GM12878 (cell line): ENCODE data around the gene KLF15. TPM values are rescaled to one million over a fixed set of nuclear protein-coding genes. Genes with fewer than 3 reads are reported as not detected.

ENCODE experiments used
- ATAC-seq: fragments of 200-7000 bp; cut with Tn5 transposase; 3 replicates; pipeline ENCODE4 v1.9.1; 2020; ENCODE audit warnings: mild to moderate bottlenecking, moderate library complexity
- BruUV-seq: library from RNA; stranded (reverse); fragments of 400-500 nt; replicated peaks from 2 replicates; lab custom pipeline; 2021; lab: Mats Ljungman, UMichigan
- CTCF ChIA-PET: fragments of 300-600 bp; sonication (Branson Sonifier 250); formaldehyde crosslinking; extraction: SDS; loops from one replicate; lab custom pipeline; 2021; ENCODE audit warnings: inconsistent platforms; lab: Yijun Ruan, JAX
- POLR2A ChIA-PET: fragments of 350-600 bp; formaldehyde crosslinking; extraction: SDS; loops from one replicate; lab custom pipeline; 2021; ENCODE audit warnings: inconsistent platforms; lab: Charles Lee
- RAD21 ChIA-PET: fragments of 300-600 bp; sonication (Branson Sonifier 250); formaldehyde crosslinking; loops from one replicate; lab custom pipeline; 2023; ENCODE audit warnings: antibody characterized with exemption; ENCODE audit not compliant: unreplicated experiment; lab: Charles Lee
- SMC1A ChIA-PET: fragments of 300-600 bp; sonication (Branson Sonifier 250); formaldehyde crosslinking; loops from one replicate; lab custom pipeline; 2023; ENCODE audit not compliant: unreplicated experiment, uncharacterized antibody; lab: Charles Lee
- DNase-seq: peaks from one replicate; pipeline ENCODE4 v3.0.0-alpha.2; 2011; ENCODE audit warnings: low read depth, low spot score
- FAIRE-seq: peaks from 3 replicates; lab custom pipeline; 2011; peaks lifted over from hg19 to GRCh38; lab: Jason Lieb, UNC
- H2AFZ ChIP-seq: 2 replicates; pipeline ENCODE4 v1.6.0; 2011; ENCODE audit warnings: low read depth, low read length, control low read depth; ENCODE audit not compliant: control insufficient read depth
- H3K27ac ChIP-seq: 2 replicates; pipeline ENCODE4 v1.5.1; 2011; ENCODE audit warnings: control low read depth; ENCODE audit not compliant: control insufficient read depth, insufficient read depth
- H3K27me3 ChIP-seq, 2 experiments: replicated peaks in 1 of 2; 2 replicates each; pipeline versions ENCODE4 v1.6.0 to v1.6.1; 2011; ENCODE audit warnings: low read length in 1 of 2; ENCODE audit not compliant: control insufficient read depth in 2 of 2, insufficient read depth in 2 of 2
- H3K36me3 ChIP-seq, 2 experiments: 2 replicates each; pipeline ENCODE4 v1.5.1; 2011; ENCODE audit warnings: low read length in 1 of 2; ENCODE audit not compliant: control insufficient read depth in 2 of 2, insufficient read depth in 2 of 2
- H3K4me1 ChIP-seq: 2 replicates; pipeline ENCODE4 v1.6.1; 2011; ENCODE audit warnings: mild to moderate bottlenecking, low read length, moderate library complexity, mixed read lengths; ENCODE audit not compliant: control insufficient read depth, insufficient read depth
- H3K4me2 ChIP-seq: 2 replicates; pipeline ENCODE4 v1.6.0; 2011; ENCODE audit warnings: control low read depth; ENCODE audit not compliant: control insufficient read depth, insufficient read depth
- H3K4me3 ChIP-seq: fragments of 200-600 bp; sonication (generic); 2 replicates; pipeline ENCODE4 v1.5.1; 2016
- H3K79me2 ChIP-seq: 2 replicates; pipeline ENCODE4 v1.6.0; 2011; ENCODE audit warnings: low read length; ENCODE audit not compliant: control insufficient read depth, insufficient read depth
- H3K9ac ChIP-seq: 2 replicates; pipeline ENCODE4 v1.8.0; 2011; ENCODE audit warnings: low read length, control low read depth, mixed read lengths; ENCODE audit not compliant: control insufficient read depth, insufficient read depth
- H3K9me3 ChIP-seq: replicated peaks from 3 replicates; pipeline ENCODE4 v1.5.1; 2011; ENCODE audit warnings: mild to moderate bottlenecking, low read length; ENCODE audit not compliant: control insufficient read depth, insufficient read depth
- H4K20me1 ChIP-seq: 2 replicates; pipeline ENCODE4 v1.6.0; 2011; ENCODE audit not compliant: control insufficient read depth, insufficient read depth
- ASH2L ChIP-seq: fragments of 300-600, 200-600 bp; sonication (generic); IDR thresholded peaks from 2 replicates; pipeline ENCODE4 v1.6.1; 2017; ENCODE audit warnings: low read depth, mild to moderate bottlenecking, borderline replicate concordance
- BACH1 ChIP-seq: fragments of 450-650 bp; IDR thresholded peaks from 2 replicates; pipeline ENCODE4 v1.6.1; 2017; ENCODE audit warnings: mild to moderate bottlenecking, borderline replicate concordance
- NRF1 ChIP-seq: conservative IDR thresholded peaks from 2 replicates; pipeline ENCODE4 v1.6.1; 2011; ENCODE audit warnings: mild to moderate bottlenecking, low read depth, low read length, improper control_type of control experiment
- ZNF217 ChIP-seq: fragments of 450-650 bp; IDR thresholded peaks from 2 replicates; pipeline ENCODE4 v1.6.1; 2017; ENCODE audit warnings: antibody characterized with exemption, mild to moderate bottlenecking
- WGBS: methylation state at CpG from one replicate; pipeline ENCODE4 v1.1.6; 2016; ENCODE audit warnings: low lambda C conversion rate; ENCODE audit not compliant: insufficient replicate concordance, insufficient coverage; ENCODE audit errors: missing lambda C conversion rate; 5-methylcytosine and 5-hydroxymethylcytosine counted together
- in situ Hi-C: fragments of 300-500 bp; cut with MboI; formaldehyde crosslinking; loops from 9 replicates; pipeline ENCODE4 v1.14.3; 2018; ENCODE audit warnings: mixed read lengths
- intact Hi-C: fragments of 100-400 bp; cut with micrococcal nuclease; formaldehyde crosslinking; loops from one replicate; pipeline ENCODE4 v1.14.2; 2022; ENCODE audit not compliant: unreplicated experiment
- polyA plus RNA-seq, 11 experiments: library from polyadenylated mRNA; depleted of rRNA in 4 of 11; unstranded in 6 of 11; stranded (reverse) in 5 of 11; fragments of >200 nt; fragmentation: Nextera tagmentation in 4 of 11; fragmentation: Illumina TruSeq in 1 of 11; extraction: Ambion mirVana in 4 of 11; extraction: Trizol in 1 of 11; gene quantifications; 1 replicate in 1 of 11; 2 replicates in 10 of 11; pipeline versions ENCODE4 v1.2.1 to v1.2.3, GENCODE V29; 2011 to 2016; ENCODE audit warnings: inconsistent platforms in 2 of 11, missing spikeins in 2 of 11, low read depth in 1 of 11
- total RNA-seq, 4 experiments: library from RNA; depleted of rRNA in 3 of 4; stranded (reverse); fragments of >200 nt in 3 of 4; fragmentation: Illumina TruSeq in 1 of 4; extraction: Trizol in 1 of 4; gene quantifications; 2 replicates each; pipeline versions ENCODE4 v1.2.1 to v1.2.3, GENCODE V29; 2013 to 2021
- TF ChIP-seq, protein P1 (sequence below): IDR thresholded peaks from 2 replicates; pipeline ENCODE4 v1.6.1; 2012; ENCODE audit warnings: mild to moderate bottlenecking, low read depth, low read length

The KLF15 gene
- total and polyA plus RNA-seq, 10 of the 15 experiments (the other 5 are each of a cell fraction or from before 2014, with no cell fraction given): 0.15 TPM; not detected in 9

DNA sequence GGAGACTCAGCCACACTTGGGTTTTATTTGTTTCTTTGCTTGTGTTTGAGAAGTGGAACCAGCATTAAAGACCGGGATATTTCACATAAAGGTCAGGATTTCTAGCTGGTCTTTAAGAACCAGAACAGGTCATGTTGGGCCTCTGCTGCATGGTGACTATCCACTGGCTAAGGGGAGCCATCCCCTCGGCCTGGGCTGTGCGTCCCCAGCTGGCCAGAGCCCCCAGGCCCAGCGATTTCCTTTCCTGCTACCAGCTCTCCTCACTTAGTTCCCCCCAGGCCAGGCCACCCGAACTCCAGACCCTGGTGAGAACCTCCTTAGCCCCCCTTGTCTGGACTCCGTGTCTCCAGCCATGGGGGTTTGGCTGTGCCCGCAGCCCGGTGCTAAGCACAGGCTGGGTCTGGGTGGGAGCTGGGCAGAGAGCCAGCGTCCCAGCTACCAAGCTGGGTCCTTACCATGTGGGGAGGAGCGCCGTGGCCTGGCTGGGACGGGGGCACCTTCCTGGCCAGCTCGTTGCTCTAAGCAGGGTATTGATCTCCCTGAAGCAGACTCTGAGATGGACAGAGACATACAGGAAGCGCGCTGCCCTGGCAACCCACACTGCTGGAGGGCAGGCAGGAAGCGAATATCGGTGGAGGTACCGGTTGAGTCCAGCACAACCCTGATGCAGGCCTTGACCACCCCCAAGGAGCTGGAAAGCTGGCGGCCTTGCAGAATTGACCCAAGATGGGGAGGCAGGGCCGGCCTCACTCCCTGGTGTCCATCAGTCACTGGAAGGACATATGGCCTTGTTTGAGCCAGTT, 49.4 kb downstream of the KLF15 start:
- Histone ChIP-seq H3K9me3 (no peaks in the 10 kb centered on the region), H3K27me3 (no peaks in the 10 kb centered on the region), H3K36me3 (no peaks in the 10 kb centered on the region), H3K27ac (no peak overlapping the region), H4K20me1 (no peaks in the 10 kb centered on the region), H3K4me1 (no peaks in the 10 kb centered on the region), H3K4me2 (no peak overlapping the region), H2AFZ (no peak overlapping the region), H3K9ac (no peak overlapping the region), H3K4me3 (no peak overlapping the region), H3K79me2 (no peaks in the 10 kb centered on the region)
- no TSS peak for BruUV-seq
- FAIRE-seq (no peak), DNase-seq (no peak), ATAC-seq (no peak)
- SMC1A ChIA-PET: no interaction called here
- intact Hi-C loops (no loop called here), in situ Hi-C loops (no loop called here)
- TF ChIP-seq, protein P1, sequence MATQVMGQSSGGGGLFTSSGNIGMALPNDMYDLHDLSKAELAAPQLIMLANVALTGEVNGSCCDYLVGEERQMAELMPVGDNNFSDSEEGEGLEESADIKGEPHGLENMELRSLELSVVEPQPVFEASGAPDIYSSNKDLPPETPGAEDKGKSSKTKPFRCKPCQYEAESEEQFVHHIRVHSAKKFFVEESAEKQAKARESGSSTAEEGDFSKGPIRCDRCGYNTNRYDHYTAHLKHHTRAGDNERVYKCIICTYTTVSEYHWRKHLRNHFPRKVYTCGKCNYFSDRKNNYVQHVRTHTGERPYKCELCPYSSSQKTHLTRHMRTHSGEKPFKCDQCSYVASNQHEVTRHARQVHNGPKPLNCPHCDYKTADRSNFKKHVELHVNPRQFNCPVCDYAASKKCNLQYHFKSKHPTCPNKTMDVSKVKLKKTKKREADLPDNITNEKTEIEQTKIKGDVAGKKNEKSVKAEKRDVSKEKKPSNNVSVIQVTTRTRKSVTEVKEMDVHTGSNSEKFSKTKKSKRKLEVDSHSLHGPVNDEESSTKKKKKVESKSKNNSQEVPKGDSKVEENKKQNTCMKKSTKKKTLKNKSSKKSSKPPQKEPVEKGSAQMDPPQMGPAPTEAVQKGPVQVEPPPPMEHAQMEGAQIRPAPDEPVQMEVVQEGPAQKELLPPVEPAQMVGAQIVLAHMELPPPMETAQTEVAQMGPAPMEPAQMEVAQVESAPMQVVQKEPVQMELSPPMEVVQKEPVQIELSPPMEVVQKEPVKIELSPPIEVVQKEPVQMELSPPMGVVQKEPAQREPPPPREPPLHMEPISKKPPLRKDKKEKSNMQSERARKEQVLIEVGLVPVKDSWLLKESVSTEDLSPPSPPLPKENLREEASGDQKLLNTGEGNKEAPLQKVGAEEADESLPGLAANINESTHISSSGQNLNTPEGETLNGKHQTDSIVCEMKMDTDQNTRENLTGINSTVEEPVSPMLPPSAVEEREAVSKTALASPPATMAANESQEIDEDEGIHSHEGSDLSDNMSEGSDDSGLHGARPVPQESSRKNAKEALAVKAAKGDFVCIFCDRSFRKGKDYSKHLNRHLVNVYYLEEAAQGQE: no peak
- TF ChIP-seq ZNF217 (no peak), ASH2L (no peak), BACH1 (no peak), NRF1 (no peak)
- POLR2A ChIA-PET: no interaction called here
- CTCF ChIA-PET: interaction anchor here (0.6 kb wide), 1 partner anchor 710 kb away, joined by 4 read pairs; no protein-coding TSS in a partner anchor
- RAD21 ChIA-PET: no interaction called here
- 38% methylated on average over 20 of the region's 20 CpGs for WGBS
